SK-N-SH (cell line): Measurements from ENCODE around the gene ZSWIM8. TPM values are rescaled to one million over a fixed set of nuclear protein-coding genes. Genes with fewer than 3 reads are reported as not detected.

Experiments used
- CTCF ChIA-PET: fragments of 300-600, 350-600 bp; formaldehyde crosslinking; extraction: SDS; loops from one replicate; lab custom pipeline; 2021; lab: Yijun Ruan, JAX
- POLR2A ChIA-PET: fragments of 350-600 bp; sonication (Branson Sonifier 250); formaldehyde crosslinking; extraction: SDS; loops from one replicate; lab custom pipeline; 2020; ENCODE audit warnings: antibody characterized with exemption, inconsistent platforms; lab: Yijun Ruan, JAX
- DNase-seq: peaks from one replicate; pipeline ENCODE4 v3.0.0; 2012
- H2AFZ ChIP-seq: fragments of 200-600 bp; sonication (generic); 2 replicates; pipeline ENCODE4 v1.8.1; 2016; ENCODE audit warnings: antibody characterized with exemption, mild to moderate bottlenecking, low read depth
- H3F3A ChIP-seq: fragments of 200-600 bp; sonication (generic); replicated peaks from 2 replicates; pipeline ENCODE3; 2016; ENCODE audit warnings: antibody characterized with exemption, mild to moderate bottlenecking; ENCODE audit not compliant: insufficient read depth
- H3K27ac ChIP-seq, 2 experiments: fragments of 200-500 bp in 1 of 2; fragments of 200-600 bp in 1 of 2; sonication (Bioruptor generic) in 1 of 2; sonication (generic), shearing (Covaris generic) in 1 of 2; 2 replicates each; pipeline versions ENCODE4 v1.5.1 to v1.6.1; 2014 to 2016; ENCODE audit warnings: low read depth in 2 of 2, inconsistent platforms in 1 of 2, low read length in 1 of 2, mild to moderate bottlenecking in 1 of 2, mixed read lengths in 1 of 2
- H3K27me3 ChIP-seq: fragments of 200-600 bp; sonication (generic), shearing (Covaris generic); 2 replicates; pipeline ENCODE4 v1.6.1; 2016; ENCODE audit warnings: mixed run types; ENCODE audit not compliant: insufficient read depth
- H3K36me3 ChIP-seq, 2 experiments: fragments of 200-500 bp in 1 of 2; fragments of 200-600 bp in 1 of 2; sonication (Bioruptor generic) in 1 of 2; sonication (generic) in 1 of 2; replicated peaks in 1 of 2; 2 replicates each; pipeline versions ENCODE3 to v1.5.1; 2014 to 2016; ENCODE audit warnings: low read length in 1 of 2, mild to moderate bottlenecking in 1 of 2; ENCODE audit not compliant: insufficient read depth in 2 of 2, control insufficient read depth in 1 of 2
- H3K4me1 ChIP-seq, 2 experiments: fragments of 200-500 bp in 1 of 2; fragments of 200-600 bp in 1 of 2; sonication (Bioruptor generic) in 1 of 2; sonication (generic), shearing (Covaris generic) in 1 of 2; 2 replicates each; pipeline versions ENCODE4 v1.5.1 to v1.6.1; 2014 to 2016; ENCODE audit warnings: low read depth in 1 of 2, low read length in 1 of 2, mixed run types in 1 of 2; ENCODE audit not compliant: insufficient read depth in 2 of 2, control insufficient read depth in 1 of 2
- H3K4me2 ChIP-seq: fragments of 200-600 bp; sonication (generic), shearing (Covaris generic); 2 replicates; pipeline ENCODE4 v1.6.1; 2017; ENCODE audit warnings: mixed run types
- H3K4me3 ChIP-seq, 2 experiments: fragments of 200-500 bp in 1 of 2; fragments of 200-600 bp in 1 of 2; sonication (Bioruptor generic) in 1 of 2; sonication (generic), shearing (Covaris generic) in 1 of 2; 2 replicates each; pipeline versions ENCODE4 v1.5.1 to v1.8.1; 2014 to 2016; ENCODE audit warnings: low read depth in 2 of 2, inconsistent platforms in 1 of 2, low read length in 1 of 2, mild to moderate bottlenecking in 1 of 2, mixed read lengths in 1 of 2, moderate library complexity in 1 of 2
- H3K79me2 ChIP-seq: fragments of 200-600 bp; sonication (generic); 2 replicates; pipeline ENCODE4 v1.8.1; 2017; ENCODE audit warnings: mild to moderate bottlenecking; ENCODE audit not compliant: insufficient read depth
- H3K9ac ChIP-seq: fragments of 200-600 bp; sonication (generic); 2 replicates; pipeline ENCODE4 v1.6.1; 2017; ENCODE audit warnings: mixed run types
- H3K9me2 ChIP-seq: fragments of 200-600 bp; sonication (generic); 2 replicates; pipeline ENCODE4 v1.6.1; 2017; ENCODE audit warnings: mixed run types
- H3K9me3 ChIP-seq: fragments of 200-600 bp; sonication (generic); 2 replicates; pipeline ENCODE4 v1.6.1; 2017; ENCODE audit warnings: mixed run types, mild to moderate bottlenecking, moderate library complexity
- H4K20me1 ChIP-seq: fragments of 200-600 bp; sonication (generic); 2 replicates; pipeline ENCODE4 v1.6.1; 2017; ENCODE audit warnings: mild to moderate bottlenecking, mixed run types; ENCODE audit not compliant: insufficient read depth
- ELF1 ChIP-seq: IDR thresholded peaks from 2 replicates; pipeline ENCODE4 v1.4.0; 2012
- EP300 ChIP-seq, 2 experiments: IDR thresholded peaks; 2 replicates each; pipeline versions ENCODE4 v1.4.0 to v1.6.1; 2012; ENCODE audit warnings: borderline replicate concordance in 1 of 2, low read depth in 1 of 2, low read length in 1 of 2
- FOSL2 ChIP-seq: IDR thresholded peaks from 2 replicates; pipeline ENCODE4 v1.4.0; 2012; ENCODE audit warnings: low read depth, mild to moderate bottlenecking, moderate library complexity, borderline replicate concordance
- GABPA ChIP-seq: IDR thresholded peaks from 2 replicates; pipeline ENCODE4 v1.4.0; 2012; ENCODE audit warnings: low read depth, mild to moderate bottlenecking
- GATA2 ChIP-seq: sonication (generic); formaldehyde crosslinking; IDR thresholded peaks from 2 replicates; pipeline ENCODE4 v1.5.0; 2020; ENCODE audit warnings: mild to moderate bottlenecking, missing genetic modification reagents
- JUND ChIP-seq: IDR thresholded peaks from 2 replicates; pipeline ENCODE4 v1.4.0; 2012
- NRF1 ChIP-seq: IDR thresholded peaks from 2 replicates; pipeline ENCODE4 v1.6.1; 2012; ENCODE audit warnings: low read depth, mild to moderate bottlenecking, low read length
- POLR2AphosphoS5 ChIP-seq: IDR thresholded peaks from 2 replicates; pipeline ENCODE4 v1.6.1; 2012; ENCODE audit warnings: low read depth, low read length
- RAD21 ChIP-seq: IDR thresholded peaks from 2 replicates; pipeline ENCODE4 v1.6.1; 2012; ENCODE audit warnings: mild to moderate bottlenecking, low read length
- RCOR1 ChIP-seq: fragments of 150-350 bp; IDR thresholded peaks from 2 replicates; pipeline ENCODE4 v1.6.1; 2017; ENCODE audit warnings: antibody characterized with exemption, low read length
- RFX5 ChIP-seq: IDR thresholded peaks from 2 replicates; pipeline ENCODE4 v1.6.1; 2012; ENCODE audit warnings: mild to moderate bottlenecking, improper control_type of control experiment, low read length
- SMC3 ChIP-seq: IDR thresholded peaks from 2 replicates; pipeline ENCODE4 v1.6.1; 2012; ENCODE audit warnings: low read depth, low read length, improper control_type of control experiment
- TAF1 ChIP-seq: IDR thresholded peaks from 2 replicates; pipeline ENCODE4 v1.6.1; 2012; ENCODE audit warnings: low read depth, mild to moderate bottlenecking, low read length, moderate library complexity, borderline replicate concordance
- TCF12 ChIP-seq: IDR thresholded peaks from 2 replicates; pipeline ENCODE4 v1.4.0; 2012
- TEAD4 ChIP-seq: IDR thresholded peaks from 2 replicates; pipeline ENCODE4 v1.4.0; 2012; ENCODE audit warnings: mild to moderate bottlenecking, borderline replicate concordance; ENCODE audit not compliant: insufficient read depth
- WGBS: methylation state at CpG from one replicate; pipeline ENCODE4 v1.1.6; 2017; ENCODE audit warnings: low lambda C conversion rate; 5-methylcytosine and 5-hydroxymethylcytosine counted together
- polyA plus RNA-seq, 3 experiments: library from polyadenylated mRNA; depleted of rRNA; stranded (reverse); fragments of >200 nt; gene quantifications; 2 replicates each; pipeline ENCODE4 v1.2.3, GENCODE V29; 2012
- TF ChIP-seq, protein P1 (sequence below): fragments of 150-350 bp; IDR thresholded peaks from 2 replicates; pipeline ENCODE4 v1.6.1; 2017; ENCODE audit warnings: antibody characterized with exemption, low read length, low read depth, borderline replicate concordance
- TF ChIP-seq, protein P2 (sequence below): IDR thresholded peaks from 2 replicates; pipeline ENCODE4 v1.4.0; 2012; ENCODE audit warnings: low read depth, borderline replicate concordance
- TF ChIP-seq, protein P3 (sequence below): IDR thresholded peaks from 2 replicates; pipeline ENCODE4 v1.6.1; 2012; ENCODE audit warnings: mild to moderate bottlenecking, low read depth, low read length, moderate library complexity
- TF ChIP-seq, protein P4 (sequence below): fragments of 150-350 bp; IDR thresholded peaks from 2 replicates; pipeline ENCODE4 v1.6.1; 2016; ENCODE audit warnings: mild to moderate bottlenecking, low read depth, low read length
- TF ChIP-seq, protein P5 (sequence below): fragments of 200-600 bp; sonication (generic); IDR thresholded peaks from 2 replicates; pipeline ENCODE4 v1.6.1; 2017; ENCODE audit warnings: antibody characterized with exemption, mild to moderate bottlenecking, moderate library complexity

The ZSWIM8 gene
- polyA plus RNA-seq, 1 of the 3 experiments (the other 2 are of a cell fraction): 97.3 TPM

DNA sequence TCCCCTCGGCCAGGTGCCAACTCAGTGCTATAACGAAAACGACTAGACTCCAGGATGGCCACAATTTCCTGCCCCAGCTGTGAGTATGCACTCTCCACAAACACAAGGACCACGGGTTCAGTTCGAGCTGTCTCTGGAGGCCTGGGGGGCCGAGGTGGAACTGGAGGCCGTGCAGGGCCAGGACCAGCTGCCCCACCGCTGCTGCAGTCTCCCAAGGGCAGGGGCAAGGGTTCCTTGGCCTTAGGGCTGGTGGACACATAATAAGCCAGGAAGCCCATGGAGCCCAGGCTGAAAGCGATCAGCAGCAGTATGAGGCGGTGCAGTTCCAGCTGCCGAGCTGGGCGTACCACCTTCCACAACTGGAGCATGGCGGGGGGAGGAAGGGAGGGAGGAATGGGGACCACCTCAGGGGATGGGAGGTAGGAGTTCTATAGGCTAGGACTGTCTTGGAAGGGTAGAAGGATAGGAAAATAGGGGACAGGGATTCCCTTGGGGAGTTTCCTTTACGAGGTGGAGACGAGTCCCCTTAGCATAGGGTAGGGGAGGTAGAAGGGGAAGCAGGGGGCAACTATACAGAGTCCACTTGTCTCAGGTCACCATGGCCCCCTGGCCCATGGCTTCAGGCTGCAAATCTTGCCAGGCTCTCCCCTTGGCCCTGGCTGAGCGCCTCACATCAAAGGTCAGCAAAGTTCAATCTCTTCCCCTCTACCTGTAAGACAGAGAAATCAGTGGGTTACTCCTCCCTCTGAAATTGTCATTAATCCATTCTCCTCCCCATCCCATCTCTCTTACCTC, 22.8 kb downstream of the ZSWIM8 start:
- H3K27me3 ChIP-seq: no peaks in the 10 kb centered on the region
- TF ChIP-seq, protein P1, sequence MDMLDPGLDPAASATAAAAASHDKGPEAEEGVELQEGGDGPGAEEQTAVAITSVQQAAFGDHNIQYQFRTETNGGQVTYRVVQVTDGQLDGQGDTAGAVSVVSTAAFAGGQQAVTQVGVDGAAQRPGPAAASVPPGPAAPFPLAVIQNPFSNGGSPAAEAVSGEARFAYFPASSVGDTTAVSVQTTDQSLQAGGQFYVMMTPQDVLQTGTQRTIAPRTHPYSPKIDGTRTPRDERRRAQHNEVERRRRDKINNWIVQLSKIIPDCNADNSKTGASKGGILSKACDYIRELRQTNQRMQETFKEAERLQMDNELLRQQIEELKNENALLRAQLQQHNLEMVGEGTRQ: no peak
- TF ChIP-seq, protein P2, sequence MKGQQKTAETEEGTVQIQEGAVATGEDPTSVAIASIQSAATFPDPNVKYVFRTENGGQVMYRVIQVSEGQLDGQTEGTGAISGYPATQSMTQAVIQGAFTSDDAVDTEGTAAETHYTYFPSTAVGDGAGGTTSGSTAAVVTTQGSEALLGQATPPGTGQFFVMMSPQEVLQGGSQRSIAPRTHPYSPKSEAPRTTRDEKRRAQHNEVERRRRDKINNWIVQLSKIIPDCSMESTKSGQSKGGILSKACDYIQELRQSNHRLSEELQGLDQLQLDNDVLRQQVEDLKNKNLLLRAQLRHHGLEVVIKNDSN: no peak
- no peak for TF ChIP-seq GATA2 (CRISPR knock-in tag)
- no peak for TF ChIP-seq EP300 (IDR thresholded peaks at IDR 0.05; ENCODE audit: borderline replicate concordance in 1 of 2, low read depth in 1 of 2, low read length in 1 of 2)
- no peak for TF ChIP-seq RFX5
- TF ChIP-seq FOSL2: no peak
- no peak for TF ChIP-seq ELF1
- no peak for TF ChIP-seq TAF1
- TF ChIP-seq RCOR1: no peak
- no peak for TF ChIP-seq SMC3
- TF ChIP-seq TCF12: no peak
- TF ChIP-seq NRF1: no peak
- no peak for TF ChIP-seq JUND
- TF ChIP-seq, protein P3, sequence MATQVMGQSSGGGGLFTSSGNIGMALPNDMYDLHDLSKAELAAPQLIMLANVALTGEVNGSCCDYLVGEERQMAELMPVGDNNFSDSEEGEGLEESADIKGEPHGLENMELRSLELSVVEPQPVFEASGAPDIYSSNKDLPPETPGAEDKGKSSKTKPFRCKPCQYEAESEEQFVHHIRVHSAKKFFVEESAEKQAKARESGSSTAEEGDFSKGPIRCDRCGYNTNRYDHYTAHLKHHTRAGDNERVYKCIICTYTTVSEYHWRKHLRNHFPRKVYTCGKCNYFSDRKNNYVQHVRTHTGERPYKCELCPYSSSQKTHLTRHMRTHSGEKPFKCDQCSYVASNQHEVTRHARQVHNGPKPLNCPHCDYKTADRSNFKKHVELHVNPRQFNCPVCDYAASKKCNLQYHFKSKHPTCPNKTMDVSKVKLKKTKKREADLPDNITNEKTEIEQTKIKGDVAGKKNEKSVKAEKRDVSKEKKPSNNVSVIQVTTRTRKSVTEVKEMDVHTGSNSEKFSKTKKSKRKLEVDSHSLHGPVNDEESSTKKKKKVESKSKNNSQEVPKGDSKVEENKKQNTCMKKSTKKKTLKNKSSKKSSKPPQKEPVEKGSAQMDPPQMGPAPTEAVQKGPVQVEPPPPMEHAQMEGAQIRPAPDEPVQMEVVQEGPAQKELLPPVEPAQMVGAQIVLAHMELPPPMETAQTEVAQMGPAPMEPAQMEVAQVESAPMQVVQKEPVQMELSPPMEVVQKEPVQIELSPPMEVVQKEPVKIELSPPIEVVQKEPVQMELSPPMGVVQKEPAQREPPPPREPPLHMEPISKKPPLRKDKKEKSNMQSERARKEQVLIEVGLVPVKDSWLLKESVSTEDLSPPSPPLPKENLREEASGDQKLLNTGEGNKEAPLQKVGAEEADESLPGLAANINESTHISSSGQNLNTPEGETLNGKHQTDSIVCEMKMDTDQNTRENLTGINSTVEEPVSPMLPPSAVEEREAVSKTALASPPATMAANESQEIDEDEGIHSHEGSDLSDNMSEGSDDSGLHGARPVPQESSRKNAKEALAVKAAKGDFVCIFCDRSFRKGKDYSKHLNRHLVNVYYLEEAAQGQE: no peak
- TF ChIP-seq TEAD4: no peak
- TF ChIP-seq, protein P4, sequence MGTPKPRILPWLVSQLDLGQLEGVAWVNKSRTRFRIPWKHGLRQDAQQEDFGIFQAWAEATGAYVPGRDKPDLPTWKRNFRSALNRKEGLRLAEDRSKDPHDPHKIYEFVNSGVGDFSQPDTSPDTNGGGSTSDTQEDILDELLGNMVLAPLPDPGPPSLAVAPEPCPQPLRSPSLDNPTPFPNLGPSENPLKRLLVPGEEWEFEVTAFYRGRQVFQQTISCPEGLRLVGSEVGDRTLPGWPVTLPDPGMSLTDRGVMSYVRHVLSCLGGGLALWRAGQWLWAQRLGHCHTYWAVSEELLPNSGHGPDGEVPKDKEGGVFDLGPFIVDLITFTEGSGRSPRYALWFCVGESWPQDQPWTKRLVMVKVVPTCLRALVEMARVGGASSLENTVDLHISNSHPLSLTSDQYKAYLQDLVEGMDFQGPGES: no peak
- no peak for TF ChIP-seq POLR2AphosphoS5
- TF ChIP-seq, protein P5, sequence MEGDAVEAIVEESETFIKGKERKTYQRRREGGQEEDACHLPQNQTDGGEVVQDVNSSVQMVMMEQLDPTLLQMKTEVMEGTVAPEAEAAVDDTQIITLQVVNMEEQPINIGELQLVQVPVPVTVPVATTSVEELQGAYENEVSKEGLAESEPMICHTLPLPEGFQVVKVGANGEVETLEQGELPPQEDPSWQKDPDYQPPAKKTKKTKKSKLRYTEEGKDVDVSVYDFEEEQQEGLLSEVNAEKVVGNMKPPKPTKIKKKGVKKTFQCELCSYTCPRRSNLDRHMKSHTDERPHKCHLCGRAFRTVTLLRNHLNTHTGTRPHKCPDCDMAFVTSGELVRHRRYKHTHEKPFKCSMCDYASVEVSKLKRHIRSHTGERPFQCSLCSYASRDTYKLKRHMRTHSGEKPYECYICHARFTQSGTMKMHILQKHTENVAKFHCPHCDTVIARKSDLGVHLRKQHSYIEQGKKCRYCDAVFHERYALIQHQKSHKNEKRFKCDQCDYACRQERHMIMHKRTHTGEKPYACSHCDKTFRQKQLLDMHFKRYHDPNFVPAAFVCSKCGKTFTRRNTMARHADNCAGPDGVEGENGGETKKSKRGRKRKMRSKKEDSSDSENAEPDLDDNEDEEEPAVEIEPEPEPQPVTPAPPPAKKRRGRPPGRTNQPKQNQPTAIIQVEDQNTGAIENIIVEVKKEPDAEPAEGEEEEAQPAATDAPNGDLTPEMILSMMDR: no peak
- TF ChIP-seq RAD21: no peak
- no peak for TF ChIP-seq GABPA
- no peak for DNase-seq
- H3K9me2 ChIP-seq: no peaks in the 10 kb centered on the region
- peaks cover 14% of the 10 kb centered on the region for H3F3A ChIP-seq
- CTCF ChIA-PET: interaction anchor here (0.8 kb wide), 1 partner anchor 21 kb away, joined by 3 read pairs; no protein-coding TSS in a partner anchor
- peaks cover 27 to 46% of the 10 kb centered on the region in 2 experiments for H3K36me3 ChIP-seq
- no peaks in the 10 kb centered on the region for H3K9me3 ChIP-seq
- 97% methylated on average over 11 of the region's 16 CpGs for WGBS
- no peak overlapping the region for H3K4me3 ChIP-seq
- H3K79me2 ChIP-seq: peaks cover 22% of the 10 kb centered on the region; the same call in 1 of the 2 replicates
- H3K27ac ChIP-seq: no peak overlapping the region
- H3K4me2 ChIP-seq: no peak overlapping the region
- peaks cover 0 to 4% of the 10 kb centered on the region in 2 experiments; a peak in 2 of 4 replicates for H3K4me1 ChIP-seq
- no peak overlapping the region for H3K9ac ChIP-seq
- no peaks in the 10 kb centered on the region for H4K20me1 ChIP-seq
- POLR2A ChIA-PET: no interaction called here
- H2AFZ ChIP-seq: no peak overlapping the region
